ENCODE data around the gene EFCAB9. TPM values are rescaled to one million over a fixed set of nuclear protein-coding genes. Genes with fewer than 3 reads are reported as not detected.
A peak's percentile ranks its signal among the peaks of the same experiment; 100 is the strongest.

EFCAB9 gene
- total RNA-seq, 1 donor from 2014 or later, result not detected

GRCh38 chr5:172235827-172236736 lies 42.1 kb downstream of the EFCAB9 start:
- Histone ChIP-seq H3K27ac (peak overlapping the region; percentile 41), H3K79me2 (ENCODE audit: low read depth) (peaks cover 98% of the 10 kb centered on the region), H2AFZ (replicated peaks) (no peak overlapping the region)

GRCh38 chr5:172238334-172238733 lies 44.4 kb downstream of the EFCAB9 start:
- H3K4me1 Mint-ChIP-seq, result peaks cover 6% of the 10 kb centered on the region
- Histone ChIP-seq H3K4me1 (peaks cover 21% of the 10 kb centered on the region), H3F3A (ENCODE audit: low read depth) (peaks cover 15% of the 10 kb centered on the region), H3K9me3 (ENCODE audit: low read depth) (no peaks in the 10 kb centered on the region), H3K27me3 (no peaks in the 10 kb centered on the region), H3K9ac (no peak overlapping the region), H3K4me2 (no peak overlapping the region), H2AFZ (replicated peaks) (no peak overlapping the region), H3K27ac (peak overlapping the region; percentile 31), H3K4me3 (no peak overlapping the region), H3K79me2 (ENCODE audit: low read depth) (peaks cover 98% of the 10 kb centered on the region), H3K36me3 (peaks cover 11% of the 10 kb centered on the region), H4K20me1 (ENCODE audit: low read depth) (peaks cover 77% of the 10 kb centered on the region)
- no peak for DNase-seq (ENCODE audit: low spot score)
- no peak for TF ChIP-seq EZH2phosphoT487 (IDR thresholded peaks at IDR 0.05)
- no peak for TF ChIP-seq EZH2 (IDR thresholded peaks at IDR 0.05)
- no peak for TF ChIP-seq CTCF (IDR thresholded peaks at IDR 0.05)
- H3K36me3 Mint-ChIP-seq, result peaks cover 27% of the 10 kb centered on the region
- no peaks in the 10 kb centered on the region for H3K27me3 Mint-ChIP-seq (ENCODE audit: insufficient read depth, low read depth)
- no peak overlapping the region for H3K27ac Mint-ChIP-seq
- no peak overlapping the region for H3K4me3 Mint-ChIP-seq
- H3K9me3 Mint-ChIP-seq, result peaks cover 10% of the 10 kb centered on the region

More at GRCh38 chr5:172235827-172236736, 42.1 kb downstream of the EFCAB9 start:
- H3K4me3 ChIP-seq, result no peak overlapping the region
- peaks cover 16% of the 10 kb centered on the region for H3K36me3 ChIP-seq
- Mint-ChIP-seq H3K27me3 (ENCODE audit: insufficient read depth, low read depth) (peaks cover 4% of the 10 kb centered on the region), H3K4me1 (peaks cover 6% of the 10 kb centered on the region), H3K36me3 (peaks cover 26% of the 10 kb centered on the region), H3K27ac (peak overlapping the region; percentile 9), H3K9me3 (peaks cover 5% of the 10 kb centered on the region), H3K4me3 (no peak overlapping the region)
- peaks cover 80% of the 10 kb centered on the region for H4K20me1 ChIP-seq (ENCODE audit: low read depth)
- H3K27me3 ChIP-seq, result no peaks in the 10 kb centered on the region
- no peak overlapping the region for H3K9ac ChIP-seq
- peaks cover 21% of the 10 kb centered on the region for H3K4me1 ChIP-seq
- H3K9me3 ChIP-seq (ENCODE audit: low read depth), result no peaks in the 10 kb centered on the region
- peaks cover 15% of the 10 kb centered on the region for H3F3A ChIP-seq (ENCODE audit: low read depth)
- no peak for DNase-seq (ENCODE audit: low spot score)
- TF ChIP-seq EZH2 (IDR thresholded peaks at IDR 0.05) (no peak), CTCF (IDR thresholded peaks at IDR 0.05) (no peak), EZH2phosphoT487 (IDR thresholded peaks at IDR 0.05) (no peak)
- no peak overlapping the region for H3K4me2 ChIP-seq

- Histone ChIP-seq H3K4me3 (no peak overlapping the region), H3K27ac (no peak overlapping the region), H3K4me1 (peaks cover 5% of the 10 kb centered on the region), H4K20me1 (ENCODE audit: low read depth) (peaks cover 66% of the 10 kb centered on the region), H3K36me3 (peaks cover 5% of the 10 kb centered on the region), H3K9me3 (ENCODE audit: low read depth) (no peaks in the 10 kb centered on the region), H3F3A (ENCODE audit: low read depth) (no peaks in the 10 kb centered on the region), H3K9ac (no peak overlapping the region), H3K4me2 (no peak overlapping the region), H3K79me2 (ENCODE audit: low read depth) (peaks cover 100% of the 10 kb centered on the region), H3K27me3 (no peaks in the 10 kb centered on the region), H2AFZ (replicated peaks) (no peak overlapping the region)
- no peak for DNase-seq (ENCODE audit: low spot score)
- no peaks in the 10 kb centered on the region for H3K27me3 Mint-ChIP-seq (ENCODE audit: insufficient read depth, low read depth)
- no peak for TF ChIP-seq EZH2 (IDR thresholded peaks at IDR 0.05)
- no peak for TF ChIP-seq EZH2phosphoT487 (IDR thresholded peaks at IDR 0.05)
- TF ChIP-seq CTCF (IDR thresholded peaks at IDR 0.05), result no peak
- peaks cover 26% of the 10 kb centered on the region for H3K9me3 Mint-ChIP-seq
- H3K27ac Mint-ChIP-seq, result no peak overlapping the region
- H3K4me1 Mint-ChIP-seq, result peaks cover 3% of the 10 kb centered on the region
- H3K4me3 Mint-ChIP-seq, result no peak overlapping the region
- H3K36me3 Mint-ChIP-seq, result peaks cover 46% of the 10 kb centered on the region
These were observed 49.3 kb downstream of the EFCAB9 start for GRCh38 chr5:172243302-172243701.

Data from neural progenitor cell (in vitro differentiated cells).